Left kidney (tissue), 1 donor: ENCODE results near the gene MRPS31. TPM values are rescaled to one million over a fixed set of nuclear protein-coding genes. Genes with fewer than 3 reads are reported as not detected.

ENCODE experiments used
- polyA plus RNA-seq: library from polyadenylated mRNA; unstranded; fragments of 120-200 nt; gene quantifications from one replicate; pipeline ENCODE4 v1.2.1, GENCODE V29; 2013; ENCODE audit not compliant: insufficient read length

Gene MRPS31
- polyA plus RNA-seq, 1 donor = 60.0 TPM

Other genes with a start within 250 kb of the MRPS31 start
- 15.4 TPM for gene FOXO1, start 104.5 kb downstream of the MRPS31 start, polyA plus RNA-seq
- 20.2 TPM for gene SLC25A15, start 18.4 kb upstream of the MRPS31 start, polyA plus RNA-seq
- 48.6 TPM for gene ELF1, start 248.1 kb upstream of the MRPS31 start, polyA plus RNA-seq